Muscle of arm (tissue), 14 donors: Measurements from ENCODE around the gene SPATA4. TPM values are rescaled to one million over a fixed set of nuclear protein-coding genes. Genes with fewer than 3 reads are reported as not detected.
"Not testable (repeated sequence)": the region's sequence is repeated elsewhere in the genome, so short reads cannot be mapped to it uniquely, and the experiment has no call there.

Experiments
- DNase-seq: peaks from one replicate; pipeline ENCODE4 v3.0.0-alpha.2; 2013
- long read RNA-seq, 11 donors: transcript quantifications; one replicate each; lab custom pipeline, GENCODE V29; 2026
- polyA plus RNA-seq, 12 donors: library from polyadenylated mRNA; unstranded; fragments of 120-200 nt; gene quantifications; one replicate each; pipeline ENCODE4 v1.2.1, GENCODE V29; 2013; ENCODE audit not compliant: insufficient read length in 12 of 12

SPATA4 gene
- under 1 TPM in 9 of 12 donors, not detected in 3; 0.17 to 0.93 (median 0.43) TPM for polyA plus RNA-seq
- long read RNA-seq, donor 1: 0 reads
- long read RNA-seq, donor 2: 0 reads
- long read RNA-seq, donor 3: 0 reads
- long read RNA-seq, donor 4: 0 reads
- long read RNA-seq, donor 5: 0 reads
- long read RNA-seq, donor 6: 0 reads
- long read RNA-seq, donor 7: 0 reads
- long read RNA-seq, donor 8: 0 reads
- long read RNA-seq, donor 9: 0 reads
- long read RNA-seq, donor 10: 0 reads
- long read RNA-seq, donor 11: 0 reads

DNA sequence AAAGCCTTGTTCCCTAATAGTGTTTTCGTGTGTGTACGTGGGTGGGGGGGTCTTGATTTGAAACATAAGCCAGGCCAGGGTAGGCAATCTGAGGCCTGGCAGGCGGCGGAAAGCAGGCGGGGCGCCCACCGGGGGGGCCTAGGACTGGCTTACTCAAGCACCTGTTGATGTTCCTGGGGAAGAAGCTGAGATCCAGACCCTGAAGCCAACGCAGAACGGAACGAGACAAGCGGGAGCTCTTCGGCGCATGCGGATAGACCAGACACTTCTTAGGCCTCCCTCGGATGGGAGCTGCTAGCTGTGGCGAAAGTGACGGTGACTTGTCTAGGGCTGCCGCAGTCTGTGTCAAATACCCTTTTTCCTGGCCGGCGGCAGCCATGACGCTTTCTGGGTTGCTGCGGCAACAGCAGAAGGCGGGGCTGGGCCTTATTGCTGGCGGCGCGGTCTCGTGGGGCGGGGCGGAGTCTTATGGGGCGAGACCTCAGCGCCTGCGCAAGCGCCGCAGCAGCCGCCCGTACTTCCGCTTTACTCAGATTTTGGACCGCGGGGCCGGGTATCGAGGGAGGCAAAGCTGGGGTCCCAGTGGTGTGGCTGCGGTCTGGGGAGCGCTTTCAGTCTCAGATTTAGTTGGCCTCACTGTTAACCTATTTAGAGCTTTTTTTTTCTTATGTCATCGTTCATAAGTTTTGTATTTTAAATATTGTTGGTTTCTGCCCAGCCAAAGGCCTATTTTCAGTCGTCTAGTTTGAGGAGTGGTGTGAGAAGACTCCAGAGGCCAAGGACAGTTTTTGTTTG is at the start of gene SPATA4:
Gene SPATA4 (minus strand): TSS at position 402 of the 795 bp plus-strand sequence. CDS start 23 bp downstream, at position 379.
- peak; percentile 94 for DNase-seq

DNA sequence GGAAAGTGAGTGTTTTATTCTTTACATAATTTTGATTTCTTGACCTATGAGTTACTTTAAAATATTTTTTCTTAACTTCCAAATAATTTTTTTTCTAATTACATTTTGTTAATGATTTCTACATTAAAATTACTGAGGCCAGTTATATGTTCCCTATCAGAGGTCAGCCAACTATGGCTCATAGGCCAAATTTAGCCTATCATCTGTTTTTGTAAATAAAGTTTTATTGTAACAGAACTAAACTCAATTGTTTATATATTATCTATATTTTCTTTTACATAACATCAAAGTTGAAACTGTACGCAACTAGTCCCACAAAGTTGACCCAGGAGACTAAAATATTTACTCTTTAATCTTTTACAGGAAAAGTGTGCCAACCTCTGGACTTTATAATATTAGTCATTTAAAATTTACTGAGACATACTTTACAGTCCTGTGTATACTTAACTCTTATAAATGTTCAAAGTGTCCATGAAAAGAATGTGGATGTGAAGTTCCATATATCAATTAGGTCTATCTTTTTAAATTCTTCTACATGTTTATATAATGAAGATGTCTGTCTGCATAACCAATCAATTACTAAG is 47.5 kb upstream of the SPATA4 start:
- DNase-seq: no peak

DNA sequence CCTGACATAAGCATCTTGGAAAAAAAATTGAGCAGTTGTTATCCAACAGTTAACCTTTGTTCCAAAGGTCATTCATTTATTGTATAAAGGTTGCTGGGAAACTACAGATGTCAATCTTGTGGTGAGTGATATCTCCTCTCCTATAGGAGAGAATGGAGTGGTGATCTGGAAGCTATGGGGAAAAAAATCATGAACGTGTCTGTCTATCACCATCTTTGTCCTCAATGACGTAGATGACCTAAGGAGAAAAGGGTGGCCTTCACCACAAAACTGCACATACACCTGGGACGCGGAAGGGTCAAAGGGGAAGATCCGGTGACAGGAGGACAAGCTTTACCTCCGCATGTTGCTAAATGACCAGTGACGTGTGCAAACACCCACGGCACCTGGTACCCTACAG is 46.3 kb upstream of the SPATA4 start:
- DNase-seq: no peak

DNA sequence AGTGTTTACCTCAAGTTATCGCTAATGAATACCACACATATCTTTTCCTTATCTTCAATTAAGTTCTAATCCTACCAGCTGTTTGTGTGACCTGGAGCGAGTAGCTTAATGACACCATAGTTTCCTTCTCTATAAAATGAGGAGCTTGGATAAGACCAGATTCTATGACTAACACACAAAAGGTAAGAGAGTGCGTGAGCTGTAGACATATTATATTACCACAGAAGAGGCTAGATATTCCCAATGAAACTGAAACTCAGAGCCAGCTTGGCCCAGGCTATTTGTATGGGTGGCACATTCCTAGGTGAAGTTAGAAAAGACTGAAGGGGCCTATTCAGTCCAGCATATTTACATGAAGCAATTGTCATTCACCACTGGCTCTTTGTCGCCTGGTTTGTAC is 43.4 kb upstream of the SPATA4 start:
- no peak for DNase-seq

DNA sequence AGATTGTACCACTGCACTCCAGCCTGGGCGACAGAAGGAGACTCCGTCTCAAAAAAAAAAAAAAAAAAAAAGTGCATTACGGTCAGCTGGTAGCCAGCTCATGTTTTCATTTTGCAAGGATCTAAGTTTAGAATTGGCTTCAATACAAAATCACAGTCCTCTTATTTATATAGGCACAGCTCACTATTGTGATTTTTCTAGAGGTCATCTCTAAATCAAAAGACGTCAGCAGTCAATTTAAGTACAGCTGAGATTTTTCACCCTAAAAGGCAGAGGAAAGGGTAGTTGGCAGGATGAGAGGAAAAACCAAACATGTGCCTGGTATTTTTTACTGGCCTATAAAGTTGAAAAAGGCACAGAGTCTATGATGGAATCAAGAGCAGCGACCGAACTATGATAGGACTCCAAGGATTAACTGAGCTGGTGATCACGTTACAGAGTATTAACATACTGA is 42.8 kb upstream of the SPATA4 start:
- DNase-seq: peak; percentile 31

DNA sequence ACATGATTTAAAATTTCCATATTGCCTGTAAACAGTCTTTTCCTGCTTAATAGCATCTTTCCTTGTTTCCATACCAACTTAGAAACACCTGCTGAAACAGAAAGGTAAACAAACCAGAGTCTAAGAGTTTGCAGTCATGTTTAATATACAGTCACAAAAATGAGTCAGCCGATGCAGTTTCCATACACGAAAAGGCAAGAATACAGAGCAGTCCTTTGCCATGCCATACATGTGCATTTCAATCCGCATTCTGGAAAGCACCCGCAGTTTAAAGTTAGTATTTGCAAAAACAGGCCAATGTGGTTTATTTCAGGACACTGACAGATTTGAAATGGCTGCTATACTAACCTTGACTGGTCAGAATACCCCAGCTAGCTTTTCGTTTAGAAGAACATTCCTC is 41.6 kb upstream of the SPATA4 start:
- DNase-seq: no peak

DNA sequence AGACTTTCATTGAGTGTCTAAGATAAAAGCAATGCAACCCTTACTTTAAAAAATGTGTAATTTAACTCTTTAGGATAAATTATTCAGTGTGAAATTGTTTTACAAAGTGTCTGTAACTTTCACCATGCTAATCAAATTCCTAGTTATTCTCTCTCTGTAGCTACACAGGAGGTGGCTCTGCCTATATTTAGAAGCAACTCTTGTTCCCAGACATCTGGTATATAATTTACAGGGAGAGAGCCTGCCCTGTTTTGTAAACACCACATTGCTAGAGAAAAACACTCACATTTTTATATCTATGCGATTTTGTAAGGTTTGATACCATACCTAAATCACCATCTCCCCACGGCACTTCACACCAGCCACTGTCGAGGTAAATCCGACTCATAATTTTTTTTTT is 35.5 kb upstream of the SPATA4 start:
- DNase-seq: no peak

DNA sequence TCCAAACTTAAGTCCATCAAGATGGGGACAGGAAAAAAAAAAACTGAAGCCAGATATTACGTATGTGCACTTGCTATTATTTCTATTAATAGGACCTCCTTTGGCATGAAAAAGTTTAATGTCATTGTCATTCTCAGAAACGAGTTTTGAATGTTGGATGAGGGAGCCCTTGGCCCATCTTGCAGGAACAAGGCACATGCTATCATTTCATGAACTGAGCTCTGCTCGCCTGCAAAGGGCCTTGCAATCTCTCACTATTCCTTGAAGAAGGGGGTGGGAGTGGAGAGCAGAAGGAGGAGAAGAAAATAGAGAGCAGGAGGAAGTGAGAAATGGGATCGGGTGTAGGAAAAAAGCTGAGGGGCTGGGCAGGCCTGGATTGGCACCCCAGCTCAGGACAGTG is 34.3 kb upstream of the SPATA4 start:
- DNase-seq: no peak

DNA sequence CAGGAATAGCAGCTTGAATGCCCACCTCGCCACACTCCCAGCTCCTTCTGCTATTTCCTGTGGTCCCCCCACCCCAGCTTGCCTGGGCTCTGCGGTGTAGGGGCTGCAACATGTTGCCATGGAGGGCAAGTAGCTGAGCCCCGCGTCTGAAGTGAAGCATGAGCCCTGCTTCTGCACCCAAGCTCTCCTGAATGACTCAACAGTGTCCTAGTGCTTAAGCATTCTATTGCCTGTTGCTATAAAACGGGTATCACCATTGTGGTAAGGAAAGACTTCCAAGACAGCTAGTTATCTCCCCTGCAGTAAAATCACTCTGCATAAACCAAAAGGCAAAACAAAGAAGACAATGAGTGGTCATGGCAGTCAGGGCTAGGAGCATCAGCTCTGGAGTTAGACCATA is 31.4 kb upstream of the SPATA4 start:
- no peak for DNase-seq

DNA sequence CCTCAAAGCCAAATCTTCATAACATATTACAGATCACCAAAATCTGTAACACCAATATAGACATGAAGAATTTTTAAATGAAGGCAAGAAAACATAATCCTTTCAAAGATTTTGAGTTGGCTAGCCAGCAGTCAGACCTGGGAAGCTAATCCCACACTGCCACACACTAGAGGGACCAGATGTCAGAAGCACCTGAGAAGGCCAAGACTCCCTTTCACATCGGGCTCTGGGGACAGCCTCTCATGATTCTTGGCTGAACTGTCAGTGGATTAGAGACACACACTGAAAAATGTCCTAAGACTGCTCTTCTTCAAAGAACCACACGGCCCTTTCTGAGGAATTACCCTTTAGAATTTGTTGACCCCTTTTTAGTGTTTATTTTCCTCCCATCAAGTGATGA is 28.2 kb upstream of the SPATA4 start:
- DNase-seq: no peak

DNA sequence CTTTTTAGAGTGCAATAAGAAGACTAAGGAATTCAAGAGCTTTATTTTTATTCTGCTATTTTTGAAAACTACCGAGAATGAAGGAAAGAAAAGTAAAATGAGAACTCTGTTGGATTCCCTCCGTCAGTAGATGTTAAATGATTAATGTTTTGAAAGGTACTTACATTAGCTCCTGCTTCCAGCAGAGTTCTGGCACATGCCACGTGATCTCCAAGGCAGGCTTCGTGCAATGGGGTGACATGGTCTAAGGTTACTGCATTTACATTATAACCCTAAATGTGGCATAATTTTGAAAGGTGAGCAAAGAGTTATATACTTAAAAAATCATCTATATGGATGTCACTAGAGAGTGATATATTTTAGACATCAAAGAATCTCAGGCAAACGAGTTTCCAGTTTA is 26.8 kb upstream of the SPATA4 start:
- no peak for DNase-seq

DNA sequence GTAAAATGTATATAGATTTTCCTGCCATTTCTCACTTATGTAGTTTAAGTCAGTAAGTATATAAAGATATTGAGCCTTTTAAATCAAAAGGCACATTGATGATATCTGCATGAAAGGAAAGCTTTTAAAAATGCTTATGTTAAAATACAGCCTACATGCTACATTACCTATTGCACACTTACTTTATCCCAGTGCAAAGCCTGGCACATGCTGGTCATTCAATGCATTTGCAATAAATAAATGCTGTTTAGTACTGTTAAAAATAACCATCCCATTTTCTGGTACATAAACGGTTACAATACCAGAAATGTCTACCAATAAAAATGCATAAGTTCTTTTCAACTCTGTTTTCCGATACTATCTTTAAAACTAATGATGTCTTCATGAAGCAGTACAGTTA is 22.1 kb upstream of the SPATA4 start:
- DNase-seq: no peak

DNA sequence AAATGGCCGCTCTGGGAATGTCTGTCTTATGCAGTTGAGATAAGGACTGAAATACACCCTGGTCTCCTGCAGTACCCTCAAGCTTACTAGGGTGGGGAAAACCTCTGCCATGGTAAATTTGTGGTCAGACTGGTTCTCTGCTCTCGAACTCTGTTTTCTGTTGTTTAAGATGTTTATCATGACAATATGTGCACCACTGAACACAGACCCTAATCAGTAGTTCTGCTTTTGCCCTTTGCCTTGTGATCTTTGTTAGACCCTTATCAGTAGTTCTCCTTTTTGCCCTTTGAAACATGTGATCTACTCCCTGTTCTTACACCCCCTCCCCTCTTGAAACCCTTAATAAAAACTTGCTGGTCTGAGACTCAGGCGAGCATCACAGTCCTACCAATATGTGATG is 17.0 kb upstream of the SPATA4 start:
- DNase-seq: not testable (repeated sequence)

DNA sequence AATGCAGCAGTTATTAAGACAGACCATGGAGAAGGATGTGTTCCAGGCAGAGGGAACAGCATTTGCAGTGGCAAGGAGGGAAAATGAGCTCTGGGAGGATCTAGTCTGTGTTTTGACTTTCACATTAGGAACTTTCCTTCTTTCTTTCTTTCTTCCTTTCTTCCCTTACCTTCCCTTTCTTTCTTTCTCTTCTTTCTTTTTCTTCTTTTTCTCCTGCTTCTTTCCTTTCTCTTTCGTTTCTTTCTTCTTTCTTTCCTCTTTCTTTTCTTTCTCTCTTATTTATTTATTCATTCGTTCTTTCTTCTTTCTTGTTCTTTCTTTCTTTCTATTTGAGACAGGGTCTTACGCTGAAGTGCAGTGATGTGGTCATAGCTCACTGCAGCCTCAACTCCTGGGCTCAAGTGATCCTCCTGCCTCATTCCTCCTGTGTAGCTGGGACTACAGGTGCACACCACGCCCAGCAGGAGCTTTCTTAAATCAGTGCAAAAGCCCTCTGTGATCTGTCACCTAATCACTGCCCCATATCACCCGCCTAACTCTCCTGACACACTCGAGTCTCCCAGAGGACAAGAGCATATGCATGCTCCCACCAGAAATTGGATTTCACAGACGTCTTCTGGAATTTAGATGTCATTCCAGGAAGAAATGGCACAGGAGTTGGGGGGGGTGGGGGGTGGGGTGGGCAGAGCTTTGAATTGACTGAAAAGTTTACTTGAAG is 15.4 kb upstream of the SPATA4 start:
- no peak for DNase-seq

DNA sequence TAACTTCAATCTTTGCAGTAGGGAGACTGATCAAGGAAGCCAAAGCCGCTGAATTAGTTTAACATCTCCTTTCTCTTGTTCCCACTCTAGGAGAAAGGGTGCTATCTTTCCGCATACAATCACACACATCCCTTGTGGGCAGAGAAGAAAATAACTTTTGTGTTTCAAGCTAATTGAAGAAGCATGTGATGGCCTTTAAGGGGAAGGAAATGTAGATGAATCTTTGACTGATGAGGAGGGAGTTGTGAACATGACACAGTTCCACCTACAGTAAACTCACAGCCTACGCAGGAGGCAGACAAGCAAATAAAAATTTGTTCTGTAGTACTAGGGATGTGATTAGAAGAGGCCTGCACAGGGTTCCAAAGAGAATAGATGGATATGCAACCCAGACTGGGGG is 14.7 kb upstream of the SPATA4 start:
- DNase-seq: no peak

DNA sequence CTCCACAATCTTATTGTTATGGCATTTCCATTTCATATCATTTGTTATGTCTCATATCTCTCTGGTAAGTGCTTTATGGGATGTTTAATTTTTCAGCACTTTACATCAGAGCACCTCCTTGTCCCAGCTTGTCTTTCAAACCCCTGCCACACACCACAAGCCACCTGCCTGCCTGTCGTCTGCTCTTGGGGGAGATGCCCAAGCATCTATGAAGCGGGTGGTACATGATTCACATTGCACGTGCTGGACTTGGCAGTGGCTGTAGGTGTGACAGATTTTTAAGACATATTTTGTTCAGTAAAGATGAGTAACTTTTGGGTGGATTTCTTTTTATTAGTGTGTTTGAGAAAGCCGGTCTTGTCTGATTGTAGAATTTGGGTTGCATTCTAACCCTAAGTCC is 14.2 kb upstream of the SPATA4 start:
- no peak for DNase-seq

DNA sequence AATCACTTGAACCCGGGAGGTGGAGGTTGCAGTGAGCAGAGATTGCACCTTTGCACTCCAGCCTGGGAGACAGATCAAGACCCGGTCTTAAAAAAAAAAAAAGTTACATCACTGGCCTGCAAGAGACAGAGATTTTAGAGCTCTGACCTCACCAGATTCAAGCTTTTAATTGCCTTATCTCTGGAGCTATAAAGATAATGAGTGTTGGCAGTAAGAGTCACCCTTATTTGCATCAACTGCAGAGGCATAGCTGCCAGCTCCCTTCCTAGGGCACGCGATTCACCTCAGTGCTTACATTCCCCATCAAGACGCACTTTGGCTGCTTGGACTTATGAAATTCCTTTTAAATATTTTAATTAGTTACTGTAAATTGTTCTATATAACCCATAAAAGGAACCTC is 12.5 kb upstream of the SPATA4 start:
- DNase-seq: no peak

DNA sequence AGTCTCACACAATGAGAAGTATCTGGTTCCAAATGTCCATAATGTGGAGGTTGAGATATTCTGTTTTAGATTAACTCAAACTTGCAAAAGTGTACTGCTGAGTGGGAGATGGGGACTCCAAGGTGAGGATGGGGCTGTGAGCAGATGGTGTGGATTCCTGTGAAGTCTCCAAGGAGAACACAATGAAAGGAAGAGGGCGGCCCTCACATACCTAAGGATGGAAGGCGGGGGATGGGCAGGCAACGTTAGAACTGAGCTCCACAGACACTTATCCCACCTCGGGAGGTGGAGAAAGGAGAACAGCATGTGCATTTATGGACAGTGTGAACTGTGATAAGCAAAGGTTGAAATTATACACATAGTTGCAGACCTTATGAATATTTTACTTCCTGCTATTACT is 9.9 kb upstream of the SPATA4 start:
- no peak for DNase-seq

DNA sequence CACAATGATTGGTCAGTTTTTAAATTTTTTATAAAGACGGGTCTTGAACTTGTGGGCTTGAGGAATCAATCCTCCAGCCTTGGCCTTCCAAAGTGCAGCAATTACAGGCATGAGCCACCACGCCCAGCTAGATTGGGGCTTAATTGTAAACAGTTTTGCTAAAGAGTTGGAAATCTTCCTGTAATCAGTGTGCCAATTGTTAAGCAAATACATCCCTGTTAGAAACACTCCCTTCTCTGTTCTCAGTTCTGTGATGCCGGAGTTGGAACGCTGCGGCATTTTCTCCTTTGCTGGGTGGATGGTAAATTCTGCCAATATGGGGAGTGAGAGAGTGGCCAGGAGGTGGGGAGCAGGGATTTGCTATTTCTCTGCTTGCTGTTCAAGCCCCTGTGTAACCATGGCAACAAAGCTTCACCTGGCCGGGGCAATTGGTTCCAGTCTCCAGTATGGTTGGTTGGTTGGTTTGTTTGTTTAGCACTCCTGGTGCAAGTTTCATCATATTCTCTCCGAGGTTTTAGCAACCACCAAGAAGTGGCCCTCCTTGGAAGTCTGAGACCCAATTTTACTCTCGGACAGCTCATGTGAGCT is 3.0 kb upstream of the SPATA4 start:
- no peak for DNase-seq

DNA sequence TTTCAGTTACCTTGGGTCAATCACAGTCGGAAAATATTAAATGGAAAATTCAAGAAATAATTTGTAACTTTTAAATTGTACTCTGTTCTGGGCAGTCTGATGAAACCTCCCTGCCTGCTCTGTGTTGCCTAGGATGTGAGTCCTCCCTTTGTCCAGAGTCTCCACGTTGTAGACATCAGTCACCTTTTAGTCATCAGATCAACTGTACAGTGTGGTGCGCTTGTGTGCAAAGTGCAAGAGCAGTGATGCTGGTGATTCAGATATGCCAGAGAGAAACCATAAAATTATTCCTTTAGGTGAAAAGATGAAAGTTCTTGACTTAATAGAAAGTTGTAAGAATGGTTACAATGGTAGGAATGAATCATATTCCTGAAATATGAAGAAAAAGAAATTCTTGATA is 1.4 kb downstream of the SPATA4 start:
- no peak for DNase-seq

DNA sequence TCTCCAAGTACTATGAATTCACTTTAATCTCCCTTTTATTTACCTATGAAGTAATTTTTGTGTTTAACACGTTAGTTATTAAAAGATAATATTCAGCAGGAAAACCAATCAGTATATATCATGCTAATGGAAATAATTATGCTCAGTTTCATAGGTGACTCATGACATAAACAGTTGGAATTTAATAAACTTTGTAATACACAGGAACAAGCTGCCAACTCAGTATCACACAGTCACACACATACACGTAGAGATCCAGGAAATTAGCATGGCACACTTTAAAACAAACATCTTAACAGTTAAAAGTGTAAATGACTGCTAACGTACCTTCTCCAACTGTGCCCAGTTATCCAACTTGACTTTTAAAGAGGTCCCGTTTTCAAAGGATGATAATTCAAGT is 2.3 kb downstream of the SPATA4 start:
- no peak for DNase-seq

DNA sequence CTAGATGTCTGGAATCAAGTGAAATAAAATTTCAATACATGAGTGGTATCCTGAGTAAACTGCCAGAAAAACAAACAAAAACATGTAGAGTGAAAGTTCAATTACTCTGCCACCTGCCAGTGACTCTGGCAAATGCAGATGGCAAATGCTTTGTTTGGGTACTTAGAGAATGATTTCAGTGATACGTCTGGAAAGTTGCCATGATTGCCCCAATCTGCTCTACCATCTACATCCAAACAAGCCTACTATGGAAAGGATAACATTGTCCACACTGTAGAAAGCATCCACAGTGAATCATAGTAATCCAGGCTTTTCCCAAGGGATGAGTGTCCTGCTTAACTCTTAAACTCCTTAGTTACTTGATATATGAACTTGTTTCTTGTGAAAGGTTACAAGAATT is 3.4 kb downstream of the SPATA4 start:
- DNase-seq: no peak
